HAP-1 (cell line): ENCODE measurements around the gene PEX26.
A peak's percentile ranks its signal among the peaks of the same experiment; 100 is the strongest.
"Not testable (repeated sequence)": the region's sequence is repeated elsewhere in the genome, so short reads cannot be mapped to it uniquely, and the experiment has no call there.

ENCODE experiments used
- DNase-seq, 2 experiments: peaks; one replicate each; pipeline ENCODE4 v3.0.0-alpha.2; 2016 to 2020; ENCODE audit warnings: low spot score in 2 of 2
- H3K27me3 ChIP-seq: fragments of 250-450 bp; sonication (Bioruptor Pico); 2 replicates; pipeline ENCODE4 v1.5.1; 2020; ENCODE audit warnings: low read depth, mild to moderate bottlenecking, moderate library complexity
- H3K36me3 ChIP-seq: fragments of 250-450 bp; sonication (Bioruptor Pico); replicated peaks from 2 replicates; pipeline ENCODE4 v1.5.1; 2020; ENCODE audit warnings: mild to moderate bottlenecking
- H3K4me1 ChIP-seq: fragments of 250-450 bp; sonication (Bioruptor Pico); 2 replicates; pipeline ENCODE4 v1.5.1; 2020; ENCODE audit warnings: mild to moderate bottlenecking
- H3K4me3 ChIP-seq: fragments of 250-450 bp; sonication (Bioruptor Pico); 2 replicates; pipeline ENCODE4 v1.5.1; 2020; ENCODE audit warnings: mild to moderate bottlenecking, moderate library complexity
- H3K9me3 ChIP-seq: fragments of 250-450 bp; sonication (Bioruptor Pico); 2 replicates; pipeline ENCODE4 v1.5.1; 2020; ENCODE audit warnings: mild to moderate bottlenecking, moderate library complexity
- in situ Hi-C: fragments of 300-500 bp; cut with MboI; formaldehyde crosslinking; loops from 3 replicates; pipeline ENCODE4 v1.14.3; 2020; ENCODE audit warnings: low sequenced_read_pairs, inconsistent platforms, mixed read lengths

PEX26 gene

DNA sequence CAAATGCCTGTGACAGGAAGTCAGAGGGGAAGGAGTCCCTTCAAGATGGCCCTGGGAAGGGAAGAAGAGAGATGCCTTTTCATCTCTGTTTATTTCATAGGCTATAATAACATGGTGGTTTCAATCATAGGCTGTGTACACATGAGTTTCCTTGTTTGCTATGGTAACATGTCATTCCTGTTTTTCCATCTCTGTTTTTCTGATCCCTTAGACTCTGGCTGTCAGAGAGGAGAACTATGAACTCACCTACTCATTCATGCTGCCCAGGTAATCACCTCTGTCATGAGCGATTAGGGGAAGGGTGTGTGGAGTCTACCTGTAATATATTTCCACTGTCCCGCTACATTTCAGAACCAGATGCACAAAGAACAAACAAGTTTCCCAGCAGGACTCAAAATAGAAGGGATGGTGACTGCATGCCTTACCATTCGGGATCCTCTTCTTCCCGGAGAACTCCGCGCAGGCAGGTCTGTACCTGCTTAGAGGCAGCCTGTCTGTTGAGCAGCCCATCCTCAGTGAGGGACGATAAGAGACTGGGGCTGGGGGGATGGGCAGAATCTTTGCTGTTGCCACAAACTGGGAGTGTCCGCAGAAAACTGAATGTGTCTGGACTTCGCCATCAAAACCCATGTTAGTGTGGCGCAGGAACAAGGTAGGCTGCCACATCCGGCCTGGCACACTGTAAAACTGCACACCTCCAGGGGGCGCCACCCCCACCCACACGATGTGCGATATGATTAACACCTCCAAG lies 7.1 kb upstream of the PEX26 start:
- H3K9me3 ChIP-seq, result no peaks in the 10 kb centered on the region
- in situ Hi-C loops, result loop anchor here (5.0 kb wide), 1 partner anchor 328 kb away; no protein-coding TSS in a partner anchor
- H3K36me3 ChIP-seq, result no peaks in the 10 kb centered on the region
- peak in 1 of 2 experiments; percentile 37 for DNase-seq
- H3K4me1 ChIP-seq, result no peaks in the 10 kb centered on the region
- H3K27me3 ChIP-seq, result peaks cover 35% of the 10 kb centered on the region
- H3K4me3 ChIP-seq, result no peak overlapping the region

DNA sequence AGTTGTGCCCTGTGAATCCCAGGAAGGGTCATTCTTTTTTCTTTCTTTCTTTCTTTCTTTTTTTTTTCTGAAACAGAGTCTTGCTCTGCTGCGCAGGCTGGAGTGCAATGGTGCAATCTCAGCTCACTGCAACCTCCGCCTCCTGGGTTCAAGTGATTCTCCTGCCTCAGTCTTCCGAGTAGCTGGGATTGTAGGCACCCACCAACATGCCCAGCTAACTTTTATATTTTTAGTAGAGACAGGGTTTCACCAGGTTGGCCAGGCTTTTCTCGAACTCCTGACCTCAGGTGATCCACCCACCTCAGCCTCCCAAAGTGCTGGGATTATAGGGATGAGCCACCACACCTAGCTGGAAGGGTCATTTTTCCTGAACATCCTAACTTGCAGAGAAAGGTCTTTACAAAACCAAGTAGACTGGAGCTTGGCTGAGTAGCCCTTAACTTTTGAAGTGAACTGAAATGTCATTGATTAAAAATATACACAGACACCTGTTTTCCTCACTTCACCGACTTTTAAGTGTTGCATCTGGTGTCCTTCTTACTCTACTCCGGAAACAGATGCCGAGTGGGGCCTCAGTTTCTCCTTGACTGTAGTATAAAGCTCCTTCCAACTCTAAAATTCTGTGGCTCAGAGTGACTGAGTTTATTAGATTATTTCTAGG lies 6.4 kb upstream of the PEX26 start:
- not testable (repeated sequence) for H3K4me1 ChIP-seq, H3K9me3 ChIP-seq, DNase-seq, H3K36me3 ChIP-seq, H3K4me3 ChIP-seq
- peaks cover 28% of the 10 kb centered on the region for H3K27me3 ChIP-seq
- in situ Hi-C loops, result loop anchor here (5.0 kb wide), 1 partner anchor 329 kb away; no protein-coding TSS in a partner anchor

DNA sequence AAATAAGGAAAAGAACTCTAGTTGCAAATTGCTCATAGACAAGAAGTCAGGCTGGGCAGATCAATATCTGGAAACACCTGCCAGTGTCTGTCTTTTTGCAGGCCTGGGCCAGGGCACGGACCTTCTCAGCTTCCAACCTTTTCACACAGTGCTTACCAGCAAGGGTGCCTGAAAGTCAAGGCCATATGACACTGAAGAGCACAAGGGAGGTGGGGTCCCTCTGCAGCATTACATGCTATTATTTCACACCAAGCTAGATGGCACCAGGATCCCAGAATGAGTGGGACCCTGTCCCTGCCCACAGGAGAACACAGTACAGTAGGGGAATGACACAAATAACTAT lies 5.9 kb upstream of the PEX26 start:
- H3K27me3 ChIP-seq, result peaks cover 25% of the 10 kb centered on the region
- H3K4me3 ChIP-seq, result no peak overlapping the region
- DNase-seq, result no peak
- H3K36me3 ChIP-seq, result no peaks in the 10 kb centered on the region
- peaks cover 6% of the 10 kb centered on the region for H3K4me1 ChIP-seq
- H3K9me3 ChIP-seq, result no peaks in the 10 kb centered on the region
- in situ Hi-C loops, result loop anchor here (5.0 kb wide), 1 partner anchor 330 kb away; no protein-coding TSS in a partner anchor

DNA sequence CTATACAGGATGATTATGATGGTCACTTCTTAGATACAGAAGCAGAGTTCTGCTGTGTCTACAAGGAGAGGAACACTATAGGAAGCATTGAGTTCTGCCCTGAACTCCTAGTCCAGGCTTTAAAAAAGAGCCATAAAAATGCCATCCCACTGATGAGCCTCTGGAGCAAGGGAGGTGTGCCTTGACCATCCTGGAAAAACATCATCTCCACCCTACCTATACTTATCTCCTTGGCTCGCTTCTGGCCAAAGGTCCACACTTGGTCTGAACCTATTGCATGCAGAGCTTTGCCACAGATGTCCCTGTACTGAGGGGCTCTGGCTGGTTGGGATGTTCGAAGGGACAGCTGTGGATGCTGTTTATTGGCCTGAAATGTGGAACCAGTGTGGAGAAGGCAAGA lies 4.3 kb upstream of the PEX26 start:
- in situ Hi-C loops, result loop anchor here (5.0 kb wide), 1 partner anchor 331 kb away; no protein-coding TSS in a partner anchor
- no peaks in the 10 kb centered on the region for H3K36me3 ChIP-seq
- H3K9me3 ChIP-seq, result no peaks in the 10 kb centered on the region
- H3K27me3 ChIP-seq, result peaks cover 12% of the 10 kb centered on the region; the same call in 1 of the 2 replicates
- H3K4me1 ChIP-seq, result peaks cover 8% of the 10 kb centered on the region
- no peak overlapping the region for H3K4me3 ChIP-seq
- DNase-seq, result no peak

DNA sequence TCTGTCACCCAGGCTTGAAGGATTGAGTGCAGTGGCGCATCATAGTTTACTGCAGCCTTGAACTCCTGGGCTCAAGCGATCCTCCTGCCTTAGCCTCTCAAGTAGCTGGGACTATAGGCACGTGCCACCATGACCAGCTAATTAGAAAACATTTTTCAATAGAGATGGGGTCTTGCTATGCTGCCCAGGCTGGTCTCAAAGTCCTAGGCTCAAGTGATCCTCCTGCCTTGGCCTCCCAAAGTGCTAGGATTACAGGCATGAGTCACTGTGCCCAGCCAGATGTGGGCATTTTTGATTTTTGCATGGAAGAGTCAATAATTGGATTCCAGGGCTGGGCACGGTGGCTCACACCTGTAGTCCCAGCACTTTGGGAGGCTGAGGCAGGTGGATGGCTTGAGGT lies 3.9 kb upstream of the PEX26 start:
- H3K4me3 ChIP-seq, DNase-seq, H3K36me3 ChIP-seq, H3K27me3 ChIP-seq, H3K9me3 ChIP-seq: not testable (repeated sequence)
- H3K4me1 ChIP-seq, result peaks cover 10% of the 10 kb centered on the region
- in situ Hi-C loops, result loop anchor here (5.0 kb wide), 1 partner anchor 332 kb away; no protein-coding TSS in a partner anchor

DNA sequence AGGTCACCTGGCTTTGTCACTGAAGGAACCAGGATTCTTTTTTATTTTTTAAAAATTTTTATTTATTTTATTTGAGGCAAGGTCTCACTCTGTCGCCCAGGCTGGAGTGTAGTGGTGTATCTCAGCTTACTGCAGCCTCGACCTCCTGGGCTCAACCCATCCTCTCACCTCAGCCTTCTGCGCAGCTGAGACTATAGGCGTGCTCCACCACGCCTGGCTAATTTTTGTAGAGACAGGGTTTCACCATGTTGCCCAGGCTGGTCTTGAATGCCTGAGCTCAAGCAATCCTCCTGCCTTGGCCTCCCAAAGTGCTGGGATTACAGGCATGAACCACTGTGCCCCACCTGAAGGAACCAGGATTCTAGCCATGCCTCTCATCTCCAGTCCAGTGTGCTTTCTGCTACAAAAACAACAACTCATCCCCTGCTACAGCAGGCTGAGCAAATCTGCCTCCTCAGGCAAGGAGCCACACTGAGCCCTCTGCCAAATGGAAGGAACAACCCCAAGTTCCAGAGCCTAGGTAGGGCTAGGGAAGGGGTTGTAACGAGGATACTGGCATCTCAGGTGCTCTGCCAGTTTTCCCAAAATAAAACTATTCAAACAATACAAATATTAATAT lies 2.6 kb upstream of the PEX26 start:
- Histone ChIP-seq H3K4me1 (peaks cover 15% of the 10 kb centered on the region), H3K4me3 (no peak overlapping the region), H3K27me3 (peaks cover 3% of the 10 kb centered on the region; the same call in 1 of the 2 replicates), H3K9me3 (no peaks in the 10 kb centered on the region), H3K36me3 (peaks cover 7% of the 10 kb centered on the region)
- in situ Hi-C loops, result no loop called here
- DNase-seq, result no peak

DNA sequence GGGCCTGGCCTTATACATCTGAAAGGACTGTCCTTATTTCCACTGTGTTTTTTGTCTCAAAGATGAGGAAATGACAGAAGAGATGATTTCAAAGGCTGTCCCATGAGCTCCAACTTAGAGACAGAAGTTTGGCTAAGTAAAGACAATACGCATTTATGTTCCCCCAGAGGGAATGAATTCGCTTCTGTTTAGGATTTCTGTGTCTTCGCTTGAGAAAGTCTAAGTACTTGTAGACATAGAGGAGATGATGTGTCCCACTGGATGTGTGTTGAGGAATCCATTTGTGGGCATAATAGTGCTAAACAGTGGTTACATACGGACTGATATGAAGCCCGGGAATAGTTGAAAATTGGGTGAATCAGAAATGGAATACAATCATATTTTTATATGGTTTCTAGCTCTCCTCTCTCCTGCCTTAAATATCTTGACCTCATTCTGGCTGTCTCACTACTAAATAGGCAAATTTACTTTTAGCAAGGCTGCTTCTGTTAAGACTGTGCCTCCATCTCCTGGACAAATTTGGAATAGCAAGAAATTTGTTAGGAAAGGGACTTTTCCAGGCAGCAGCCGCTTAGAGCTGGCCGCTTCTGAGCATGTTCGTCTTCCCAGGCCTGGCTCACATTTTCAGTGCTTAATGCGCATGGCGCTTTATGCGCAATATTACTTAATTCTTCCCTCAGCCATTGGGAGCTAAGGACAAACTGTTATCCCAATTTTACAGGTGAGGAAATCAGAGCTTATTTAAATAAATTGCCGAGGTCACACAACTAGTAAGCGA lies 1.9 kb upstream of the PEX26 start:
- Histone ChIP-seq H3K9me3 (no peaks in the 10 kb centered on the region), H3K27me3 (no peaks in the 10 kb centered on the region), H3K4me3 (no peak overlapping the region), H3K4me1 (peaks cover 15% of the 10 kb centered on the region), H3K36me3 (peaks cover 14% of the 10 kb centered on the region)
- in situ Hi-C loops, result no loop called here
- peak; percentile 68 to 70 for DNase-seq

DNA sequence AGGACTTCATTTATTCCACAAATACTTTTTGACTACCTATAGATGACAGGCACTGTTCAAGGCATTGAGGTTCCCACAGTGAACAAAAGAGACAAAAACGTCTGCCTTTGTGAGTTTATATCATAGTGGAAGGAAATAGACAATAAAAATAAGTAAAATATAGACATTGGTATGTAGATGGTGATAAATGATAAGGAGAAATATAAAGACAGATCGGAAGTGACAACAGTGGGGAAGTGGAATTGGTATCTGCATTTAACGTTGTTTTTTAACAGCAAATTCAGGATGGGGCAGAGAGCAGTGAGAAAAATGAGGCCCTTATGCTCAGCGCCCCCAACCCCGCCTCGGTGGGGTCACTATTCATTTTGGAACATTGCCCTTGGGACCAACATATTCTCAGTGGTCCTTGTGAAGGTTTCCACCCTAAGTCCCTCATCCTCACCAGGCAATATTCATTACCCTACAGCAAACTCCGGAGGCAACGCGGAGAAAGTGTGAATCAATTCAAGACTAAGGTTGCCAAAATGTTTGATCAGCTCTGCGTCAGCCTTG lies 627 bp upstream of the PEX26 start:
- H3K27me3 ChIP-seq, result no peaks in the 10 kb centered on the region
- H3K9me3 ChIP-seq, result no peaks in the 10 kb centered on the region
- peaks cover 15% of the 10 kb centered on the region for H3K4me1 ChIP-seq
- peak overlapping the region; percentile 89 for H3K4me3 ChIP-seq
- DNase-seq, result no peak
- in situ Hi-C loops, result no loop called here
- peaks cover 27% of the 10 kb centered on the region for H3K36me3 ChIP-seq

DNA sequence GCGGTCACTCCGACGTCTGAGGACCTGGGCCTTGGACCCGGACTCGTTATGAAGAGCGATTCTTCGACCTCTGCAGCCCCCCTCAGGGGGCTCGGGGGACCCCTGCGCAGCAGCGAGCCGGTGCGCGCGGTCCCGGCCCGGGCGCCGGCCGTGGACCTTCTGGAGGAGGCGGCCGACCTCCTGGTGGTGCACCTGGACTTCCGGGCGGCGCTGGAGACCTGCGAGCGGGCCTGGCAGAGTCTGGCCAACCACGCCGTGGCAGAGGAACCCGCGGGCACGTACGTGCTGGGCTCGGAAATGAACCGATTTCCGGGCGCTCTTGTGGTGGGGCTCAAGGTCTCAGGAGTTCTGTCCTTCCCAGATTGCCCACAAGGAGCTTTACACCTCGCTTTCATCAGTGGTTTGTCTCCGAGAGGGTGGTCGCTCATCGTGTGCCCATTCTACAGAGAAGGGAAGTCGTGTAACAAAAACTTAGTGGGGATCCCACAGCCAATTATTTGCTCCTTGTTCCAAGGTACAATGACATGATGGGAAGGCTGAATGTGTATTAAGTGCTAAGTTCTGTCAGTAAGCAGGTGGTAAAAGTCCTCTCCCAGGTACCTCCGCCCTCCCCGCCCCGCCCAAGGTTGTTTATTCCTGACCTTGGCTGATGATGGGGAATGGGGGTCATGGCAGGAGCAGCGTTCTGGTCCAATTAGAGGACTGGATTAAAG lies 695 bp downstream of the PEX26 start:
- H3K4me1 ChIP-seq, result peaks cover 15% of the 10 kb centered on the region
- H3K9me3 ChIP-seq, result no peaks in the 10 kb centered on the region
- in situ Hi-C loops, result no loop called here
- no peaks in the 10 kb centered on the region for H3K27me3 ChIP-seq
- DNase-seq, result peak in 1 of 2 experiments; percentile 50
- peaks cover 40% of the 10 kb centered on the region for H3K36me3 ChIP-seq
- H3K4me3 ChIP-seq, result peak overlapping the region; percentile 89

DNA sequence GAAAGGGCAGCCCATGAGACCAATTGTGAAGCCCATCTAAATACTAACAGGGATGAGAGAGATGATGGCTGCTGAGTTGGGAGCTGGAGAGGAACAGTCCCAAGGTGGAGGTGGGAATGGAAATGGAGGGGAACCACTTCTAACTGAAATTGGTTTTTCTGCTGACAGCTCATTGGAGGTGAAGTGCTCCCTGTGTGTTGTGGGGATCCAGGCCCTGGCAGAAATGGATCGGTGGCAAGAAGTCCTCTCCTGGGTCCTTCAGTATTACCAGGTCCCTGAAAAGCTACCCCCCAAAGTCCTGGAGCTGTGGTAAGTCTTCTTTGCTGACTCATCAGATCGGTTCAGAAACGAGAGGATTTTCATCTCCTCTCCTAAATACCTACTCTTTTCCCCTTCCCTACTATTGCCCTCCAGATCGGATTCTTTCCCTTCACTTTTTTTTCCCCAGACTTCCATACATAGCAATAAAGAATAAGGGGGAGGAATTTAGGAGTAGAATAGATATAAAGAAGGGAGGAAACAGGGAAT lies 2.0 kb downstream of the PEX26 start:
- Histone ChIP-seq H3K36me3 (peaks cover 51% of the 10 kb centered on the region), H3K4me1 (peaks cover 15% of the 10 kb centered on the region), H3K4me3 (no peak overlapping the region), H3K27me3 (no peaks in the 10 kb centered on the region), H3K9me3 (no peaks in the 10 kb centered on the region)
- in situ Hi-C loops, result no loop called here
- DNase-seq, result no peak

DNA sequence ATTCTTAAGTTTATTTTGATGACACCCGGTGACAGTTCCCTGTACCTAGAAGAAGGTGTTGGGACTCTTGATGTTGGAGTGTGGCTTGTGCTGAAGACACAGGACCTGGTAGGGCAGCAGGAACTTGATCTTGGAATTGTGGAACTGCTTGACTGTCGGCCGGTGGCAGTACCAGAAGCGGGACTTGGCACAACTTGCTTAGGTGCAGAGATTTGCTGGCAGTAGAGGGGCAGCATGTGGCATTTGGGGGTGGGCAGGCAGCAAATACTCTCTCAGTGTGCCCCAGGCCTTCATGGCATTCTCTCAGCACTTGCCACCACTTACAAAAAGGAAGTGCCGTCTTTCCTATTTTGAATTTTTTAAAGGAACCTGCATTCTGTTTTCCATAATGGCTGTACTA lies 3.6 kb downstream of the PEX26 start:
- peaks cover 14% of the 10 kb centered on the region for H3K4me1 ChIP-seq
- no peak for DNase-seq
- in situ Hi-C loops, result no loop called here
- no peaks in the 10 kb centered on the region for H3K9me3 ChIP-seq
- no peak overlapping the region for H3K4me3 ChIP-seq
- H3K36me3 ChIP-seq, result peaks cover 64% of the 10 kb centered on the region
- H3K27me3 ChIP-seq, result no peaks in the 10 kb centered on the region

DNA sequence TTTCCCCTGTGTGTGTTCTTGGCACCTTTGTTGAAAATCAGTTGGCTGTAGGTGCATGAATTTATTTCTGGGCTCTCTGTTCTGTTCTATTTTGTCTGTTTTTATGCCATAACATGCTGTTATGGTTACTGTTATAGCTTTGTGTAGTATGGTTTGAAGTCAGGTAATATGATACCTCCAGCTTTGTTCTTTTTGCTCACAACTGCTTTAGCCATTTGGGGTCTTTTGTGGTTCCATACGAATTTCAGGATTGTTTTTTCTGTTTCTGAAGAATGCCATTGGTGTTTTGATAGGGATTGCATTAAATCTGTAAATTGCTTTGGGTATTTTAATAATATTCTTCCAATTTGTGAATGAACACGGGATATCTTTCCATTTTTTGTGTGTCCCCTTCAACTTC lies 4.7 kb downstream of the PEX26 start:
- Histone ChIP-seq H3K9me3 (no peaks in the 10 kb centered on the region), H3K4me1 (peaks cover 7% of the 10 kb centered on the region; the same call in 1 of the 2 replicates), H3K4me3 (no peak overlapping the region), H3K36me3 (peaks cover 72% of the 10 kb centered on the region), H3K27me3 (no peaks in the 10 kb centered on the region)
- no peak for DNase-seq
- in situ Hi-C loops, result no loop called here
